ENCODE results near the gene ASB17.
A peak's percentile ranks its signal among the peaks of the same experiment; 100 is the strongest.
"Not testable (repeated sequence)": the region's sequence is repeated elsewhere in the genome, so short reads cannot be mapped to it uniquely, and the experiment has no call there.

ASB17 gene, protein sequence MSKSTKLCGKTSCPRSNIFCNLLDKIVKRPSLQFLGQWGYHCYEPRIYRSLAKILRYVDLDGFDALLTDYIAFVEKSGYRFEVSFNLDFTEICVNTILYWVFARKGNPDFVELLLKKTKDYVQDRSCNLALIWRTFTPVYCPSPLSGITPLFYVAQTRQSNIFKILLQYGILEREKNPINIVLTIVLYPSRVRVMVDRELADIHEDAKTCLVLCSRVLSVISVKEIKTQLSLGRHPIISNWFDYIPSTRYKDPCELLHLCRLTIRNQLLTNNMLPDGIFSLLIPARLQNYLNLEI

DNA sequence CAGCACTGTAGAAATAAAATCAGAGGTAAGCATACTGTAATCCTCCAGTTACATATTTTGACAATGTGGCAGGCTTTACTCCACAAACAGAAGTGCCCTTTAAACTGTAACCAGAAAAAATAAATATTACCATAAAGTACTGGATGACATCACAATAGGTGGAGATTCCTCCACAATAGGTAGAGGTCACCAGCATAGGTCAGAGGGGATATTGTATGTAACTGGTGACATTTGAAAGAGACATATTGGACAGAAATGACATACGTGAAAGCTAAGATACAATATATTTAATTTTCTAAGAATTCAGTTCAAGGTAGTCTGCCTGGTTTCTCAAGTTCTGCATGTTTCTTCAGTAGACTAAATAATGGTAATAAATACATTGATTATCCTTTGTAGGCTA, at the start of gene ASB17:
Gene ASB17 (minus strand): TSS at position 101 of the 400 bp plus-strand sequence. CDS start 113 bp downstream, outside the sequence.
- no peak for DNase-seq

DNA sequence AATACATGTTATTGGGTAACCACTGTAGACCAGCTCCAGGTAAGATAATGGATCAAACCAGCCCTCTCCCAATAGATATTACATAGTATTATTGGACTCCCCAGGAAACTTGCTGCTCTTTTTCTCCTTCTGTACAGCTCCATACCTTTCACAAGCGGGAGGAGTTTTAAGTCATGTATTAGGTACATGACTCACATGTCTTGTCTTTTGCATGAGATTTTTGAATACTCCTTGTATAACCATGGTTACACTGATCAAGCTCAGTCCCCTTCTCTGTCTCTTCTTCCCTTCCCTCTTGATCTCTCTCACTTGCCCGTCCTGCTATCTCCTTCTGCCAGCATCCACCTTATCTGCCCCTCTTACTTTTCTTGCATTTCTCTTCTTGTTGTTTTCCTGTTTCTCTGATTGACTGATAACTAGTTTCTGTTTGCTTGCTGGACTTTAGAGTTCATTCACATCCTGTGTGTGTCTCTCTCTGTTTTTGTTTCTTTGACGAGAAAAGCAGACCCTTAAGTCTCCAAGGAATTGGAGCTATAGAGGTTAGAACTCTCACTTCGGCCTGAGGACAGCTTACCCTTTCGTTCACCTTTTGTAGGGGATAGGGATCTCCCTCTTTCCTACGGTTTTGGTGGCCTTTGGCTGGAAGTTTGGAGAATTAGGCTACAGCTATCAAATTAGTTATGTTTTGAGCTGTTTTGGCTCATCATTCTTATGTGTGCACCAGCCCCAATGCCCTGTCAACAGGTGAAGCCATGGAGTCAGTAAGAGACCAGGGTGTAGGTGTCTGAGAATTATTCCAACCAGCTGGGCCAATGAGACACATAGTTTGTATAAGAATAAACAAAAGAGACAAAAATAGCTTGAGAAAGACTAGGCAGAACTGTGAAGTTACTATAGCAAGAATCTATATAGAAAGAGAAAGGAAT, 49.0 kb upstream of the ASB17 start:
- DNase-seq: no peak

DNA sequence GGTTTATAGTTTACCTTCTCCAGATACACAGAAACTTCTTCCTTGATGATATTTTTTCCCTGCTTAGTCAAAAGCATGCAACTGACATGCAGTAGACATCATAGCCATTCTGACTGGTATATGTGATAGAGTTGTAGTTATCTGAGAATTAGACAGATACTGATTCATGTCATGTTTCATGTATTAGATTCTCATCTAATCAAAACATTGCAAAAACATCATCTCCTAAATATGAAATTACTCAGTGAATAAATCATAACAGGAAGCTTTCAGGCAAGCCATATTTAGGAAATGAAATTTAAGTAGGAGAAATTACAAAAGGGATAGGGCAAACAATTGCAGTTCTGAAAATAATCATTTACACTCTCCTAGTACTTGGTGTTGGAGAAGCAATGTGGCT, 38.4 kb upstream of the ASB17 start:
- DNase-seq: no peak

DNA sequence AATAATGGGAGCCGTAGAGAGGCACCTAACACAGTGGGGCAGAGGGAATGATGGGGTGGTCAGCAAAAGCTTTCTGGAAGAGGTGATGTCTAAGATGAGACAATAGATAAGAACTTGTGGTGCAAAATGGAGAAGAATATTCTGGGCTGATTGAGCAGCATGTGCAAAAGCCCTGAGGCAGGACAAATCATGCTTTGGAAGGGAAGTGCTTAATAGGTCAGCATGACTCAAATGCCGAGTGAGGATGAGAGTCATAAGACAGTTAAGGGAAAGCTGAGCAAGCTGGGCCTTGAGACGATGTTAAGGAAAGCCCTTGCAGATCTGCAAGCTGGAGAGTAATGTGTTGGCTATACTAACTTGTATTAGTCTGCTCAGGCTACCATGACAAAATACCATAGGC, 37.3 kb upstream of the ASB17 start:
- DNase-seq: no peak

DNA sequence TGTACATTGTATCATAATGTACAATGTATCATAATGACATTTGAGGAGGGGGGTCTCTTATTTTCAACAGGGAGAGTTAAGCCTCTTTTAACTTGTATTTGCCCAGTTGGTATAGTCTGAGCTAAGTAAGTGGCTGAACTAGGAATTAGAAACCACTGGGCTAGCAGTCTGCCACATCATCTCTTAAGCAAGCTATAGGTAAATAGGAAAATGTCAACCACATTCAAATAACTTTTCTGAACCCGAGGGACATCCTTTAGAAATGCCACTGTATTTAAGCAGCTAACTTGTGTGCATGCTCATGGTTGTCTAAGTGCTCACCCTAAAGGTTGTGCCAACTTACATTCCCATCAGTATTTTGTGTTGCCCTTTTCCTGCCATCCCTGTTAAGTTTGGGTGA, 35.5 kb upstream of the ASB17 start:
- no peak for DNase-seq

DNA sequence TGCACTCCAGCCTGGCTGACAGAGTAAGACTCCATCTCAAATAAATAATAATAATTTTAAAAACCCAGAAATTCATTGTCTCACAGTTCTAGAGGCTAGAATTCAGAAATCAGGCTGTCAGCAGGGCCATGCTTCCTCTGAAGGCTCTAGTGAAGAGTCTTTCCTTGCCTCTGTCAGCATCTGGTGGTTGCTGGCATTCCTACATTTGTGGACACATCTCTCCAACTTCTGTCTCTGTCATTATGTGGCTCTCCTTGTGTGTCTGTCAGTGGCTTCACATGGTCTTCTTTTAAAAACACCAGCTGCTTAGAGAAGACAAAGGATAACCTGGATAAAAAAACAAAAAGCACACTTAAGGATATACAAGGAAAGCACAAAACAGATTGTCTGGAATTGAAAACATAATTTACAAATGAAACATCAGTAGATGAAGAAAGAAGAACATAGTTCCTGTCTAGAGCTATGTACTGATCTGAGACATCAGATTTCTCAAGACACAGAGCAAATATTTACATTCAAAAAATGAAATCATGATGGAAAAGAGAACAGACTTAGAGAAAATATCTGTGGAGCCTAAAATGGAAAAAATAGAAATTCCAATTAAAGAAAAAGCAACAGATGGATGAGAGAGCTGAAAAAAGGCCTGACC, 32.7 kb upstream of the ASB17 start:
- no peak for DNase-seq

DNA sequence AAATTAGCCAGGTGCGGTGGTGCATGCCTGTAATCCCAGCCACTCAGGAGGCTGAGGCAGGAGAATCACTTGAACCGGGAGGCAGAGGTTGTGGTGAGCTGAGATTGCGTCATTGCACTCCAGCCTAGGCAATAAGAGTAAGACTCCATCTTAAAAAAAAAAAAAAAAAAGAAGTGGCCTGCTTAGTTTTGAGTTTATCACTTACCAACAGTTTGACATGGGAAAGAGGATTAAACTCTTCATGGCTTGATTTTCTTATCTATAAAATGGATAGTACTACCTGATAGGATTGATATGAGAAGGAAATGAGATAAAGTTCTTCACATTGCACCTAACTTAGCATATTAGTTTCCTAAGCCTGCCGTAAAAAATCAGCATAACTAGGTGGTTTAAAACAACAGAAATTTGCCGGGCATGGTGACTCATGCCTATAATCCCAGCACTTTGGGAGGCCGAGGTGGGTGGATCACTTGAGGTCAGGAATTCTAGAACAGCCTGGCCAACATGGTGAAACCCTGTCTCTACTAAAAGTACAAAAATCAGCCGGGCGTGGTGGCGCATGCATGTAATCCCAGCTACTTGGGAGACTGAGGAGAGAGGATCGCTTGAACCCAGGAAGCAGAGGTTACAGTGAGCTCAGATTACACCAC, 32.0 kb upstream of the ASB17 start:
- DNase-seq: not testable (repeated sequence)

DNA sequence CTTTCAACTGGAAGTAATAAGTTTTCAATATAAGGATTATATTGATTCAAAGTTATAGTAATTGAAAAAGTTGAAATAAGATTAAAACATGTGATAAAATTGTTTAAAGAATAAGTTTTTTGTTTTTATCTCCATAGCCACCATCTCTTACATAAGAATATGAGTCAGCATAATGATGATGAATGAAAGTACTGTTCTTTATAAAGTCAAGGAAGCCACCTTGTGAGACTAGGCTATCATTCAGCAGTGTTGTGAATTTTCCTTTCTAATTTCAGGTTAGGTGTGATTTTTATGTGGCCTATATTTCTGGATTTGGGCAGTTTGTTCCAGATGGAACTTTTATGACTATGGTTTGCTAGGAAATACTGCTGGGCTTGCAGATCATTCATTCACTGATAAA, 22.4 kb upstream of the ASB17 start:
- no peak for DNase-seq

DNA sequence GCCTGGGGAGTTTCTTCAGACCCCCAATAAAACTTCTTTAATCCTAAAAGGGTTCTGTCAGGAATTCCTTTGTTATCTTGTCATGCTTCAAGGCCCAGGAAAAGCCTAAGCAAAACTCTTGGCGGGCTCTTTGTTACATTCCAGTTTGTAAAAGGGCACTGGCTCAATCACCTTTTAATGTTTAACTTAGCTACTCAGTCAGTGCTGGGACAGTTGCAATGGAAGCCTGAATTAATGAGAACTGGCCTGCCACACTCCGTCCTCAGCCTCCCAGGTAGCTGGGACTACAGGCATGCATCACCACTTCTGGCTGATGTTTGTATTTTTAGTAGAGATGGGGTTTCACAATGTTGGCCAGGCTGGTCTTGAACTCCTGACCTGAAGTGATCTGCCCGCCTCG, 21.3 kb upstream of the ASB17 start:
- no peak for DNase-seq

DNA sequence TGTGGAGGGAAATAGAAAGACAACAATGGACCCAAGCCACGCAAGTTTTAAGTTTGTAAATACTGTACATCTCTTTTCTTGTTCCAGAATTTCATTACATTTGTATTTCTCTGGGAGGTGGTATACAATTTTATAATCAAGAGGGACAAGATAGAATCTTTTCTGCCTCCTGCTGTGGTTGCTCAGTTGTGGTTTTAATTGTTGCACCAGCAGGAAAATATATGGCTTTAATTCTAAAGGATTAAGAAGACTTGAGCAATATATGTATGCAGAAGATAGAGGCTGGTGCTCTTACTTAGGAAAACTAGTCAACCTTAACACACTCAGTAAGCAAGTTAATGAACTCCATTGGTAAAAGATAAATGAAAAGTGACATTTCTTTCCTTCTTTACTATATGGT, 19.8 kb upstream of the ASB17 start:
- DNase-seq: no peak

DNA sequence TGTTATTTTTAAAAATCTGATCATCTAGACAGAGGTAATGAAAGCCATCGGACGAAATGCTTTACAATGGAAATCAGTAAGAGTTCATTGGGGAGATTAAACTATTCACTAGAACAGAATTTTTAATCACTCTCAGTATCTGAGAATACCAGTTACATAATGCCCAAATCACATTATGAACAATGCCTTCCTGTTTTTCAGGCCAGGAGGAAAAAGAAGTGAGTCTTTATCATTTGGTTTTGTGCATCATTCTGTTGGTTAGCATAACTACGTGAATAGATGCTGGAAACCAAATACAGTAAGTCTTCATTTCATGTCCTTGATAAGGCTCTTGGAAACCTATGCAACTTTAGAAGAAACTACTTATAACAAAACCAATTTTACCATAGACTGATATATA, 18.0 kb upstream of the ASB17 start:
- DNase-seq: no peak

DNA sequence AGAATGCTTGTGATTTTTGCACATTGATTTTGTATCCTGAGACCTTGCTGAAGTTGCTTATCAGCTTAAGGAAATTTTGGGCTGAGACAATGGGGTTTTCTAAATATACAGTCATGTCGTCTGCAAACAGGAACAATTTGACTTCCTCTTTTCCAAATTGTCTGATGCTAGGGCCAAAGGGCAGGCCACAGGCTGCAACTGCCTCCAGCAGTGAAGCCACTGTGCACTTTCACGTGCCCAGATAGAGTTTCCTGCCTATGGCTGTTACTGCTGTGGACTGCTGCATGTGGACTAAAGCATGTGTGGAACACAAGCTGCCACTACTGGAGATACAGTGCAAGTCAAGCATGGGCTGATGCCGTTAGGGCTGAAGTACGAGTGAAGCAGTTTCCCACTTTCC, 10.8 kb upstream of the ASB17 start:
- DNase-seq: not testable (repeated sequence)

DNA sequence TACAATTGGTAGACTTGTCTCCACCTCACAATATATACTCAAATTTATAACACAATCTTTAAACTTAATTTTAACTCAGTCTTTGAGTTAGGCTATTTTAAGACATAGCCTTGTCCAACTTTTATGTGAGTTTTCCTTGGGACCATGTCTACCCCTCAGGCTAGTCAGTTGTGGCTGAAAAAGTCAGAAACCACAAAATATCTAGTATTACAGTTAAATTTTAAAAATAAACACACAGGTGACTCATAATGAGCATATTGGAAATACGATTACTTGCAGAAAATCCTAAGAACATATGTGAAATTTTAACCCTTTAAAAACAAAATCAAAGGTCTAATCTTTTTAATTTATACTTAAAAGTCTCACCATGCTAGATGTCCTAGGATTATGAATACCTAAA, 4.8 kb upstream of the ASB17 start:
- no peak for DNase-seq

DNA sequence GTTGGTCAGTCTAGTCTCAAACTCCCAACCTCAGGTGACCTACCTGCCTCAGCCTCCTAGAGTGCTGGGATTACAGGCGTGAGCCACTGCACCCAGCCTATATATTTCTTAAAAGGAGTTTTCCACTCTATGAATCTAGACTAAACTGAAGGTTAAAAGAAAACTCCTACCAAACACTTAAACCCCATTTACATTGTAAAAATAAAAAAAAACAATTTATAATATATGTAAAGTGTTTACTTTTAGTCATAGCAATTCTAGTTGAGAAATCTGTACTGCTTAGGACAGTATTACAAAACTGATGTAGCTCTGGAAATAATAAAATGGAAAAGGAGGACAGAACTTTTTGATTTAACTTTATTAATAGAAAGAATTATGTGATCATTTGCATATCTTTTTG, 9.5 kb downstream of the ASB17 start:
- no peak for DNase-seq

DNA sequence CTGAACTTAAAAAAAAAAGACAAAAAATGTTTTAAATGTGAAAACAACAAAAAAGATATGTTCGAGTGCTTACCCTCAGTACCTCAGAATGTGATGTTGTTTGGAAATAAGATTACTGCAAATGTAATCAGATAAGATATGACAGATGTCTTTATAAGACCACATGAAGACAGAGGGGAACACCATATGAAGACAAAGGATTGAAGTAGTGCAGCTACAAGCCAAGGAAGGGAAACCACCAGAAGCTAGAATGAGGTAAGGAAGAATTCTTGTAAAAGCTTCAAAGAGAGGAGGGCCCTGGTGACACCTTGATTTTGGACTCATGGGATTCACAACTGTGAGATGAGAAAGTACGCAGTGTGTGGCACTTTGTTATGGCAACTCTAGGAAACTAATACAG, 15.4 kb downstream of the ASB17 start:
- no peak for DNase-seq

DNA sequence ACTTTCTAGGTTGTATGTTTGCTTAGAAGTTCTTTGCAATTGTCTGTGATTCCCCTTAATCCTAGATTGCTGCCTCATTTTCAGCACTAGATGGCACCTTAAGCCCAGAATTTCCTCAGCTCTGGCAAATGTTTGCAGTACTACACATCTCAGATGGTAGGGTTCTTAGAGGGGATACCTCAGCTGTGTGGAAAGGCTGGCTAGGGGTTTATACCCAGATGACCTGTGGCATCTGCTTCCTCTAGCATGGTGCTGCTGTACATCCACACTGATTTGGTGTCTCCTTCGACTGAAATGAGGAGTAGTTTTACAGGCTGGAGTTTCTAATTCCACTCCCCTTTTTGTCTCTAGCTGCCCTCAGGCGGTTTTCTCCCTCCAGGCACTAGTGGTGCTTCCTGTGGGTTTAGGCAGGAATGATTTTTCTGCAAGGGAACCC, 23.5 kb downstream of the ASB17 start:
- DNase-seq: peak in 3 of 14 donors; percentile 0 to 1 (median 0)

DNA sequence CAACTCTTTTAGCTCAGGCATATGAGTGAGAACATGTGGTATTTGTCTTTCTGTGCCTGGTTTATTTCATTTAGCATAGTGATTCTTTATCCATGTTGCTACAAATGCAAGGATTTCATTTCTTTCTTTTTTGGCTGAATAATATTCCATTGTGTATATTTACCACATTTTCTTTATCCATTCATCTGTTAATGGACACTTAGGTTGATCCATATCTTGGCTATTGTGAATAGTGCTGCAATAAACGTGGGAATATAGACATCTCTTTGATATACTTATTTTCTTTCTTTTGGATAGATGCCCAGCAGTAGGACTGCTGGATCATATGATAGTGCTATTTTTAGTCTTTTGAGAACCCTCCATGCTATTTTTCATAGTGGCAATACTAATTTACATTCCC, 30.8 kb downstream of the ASB17 start:
- no peak for DNase-seq

DNA sequence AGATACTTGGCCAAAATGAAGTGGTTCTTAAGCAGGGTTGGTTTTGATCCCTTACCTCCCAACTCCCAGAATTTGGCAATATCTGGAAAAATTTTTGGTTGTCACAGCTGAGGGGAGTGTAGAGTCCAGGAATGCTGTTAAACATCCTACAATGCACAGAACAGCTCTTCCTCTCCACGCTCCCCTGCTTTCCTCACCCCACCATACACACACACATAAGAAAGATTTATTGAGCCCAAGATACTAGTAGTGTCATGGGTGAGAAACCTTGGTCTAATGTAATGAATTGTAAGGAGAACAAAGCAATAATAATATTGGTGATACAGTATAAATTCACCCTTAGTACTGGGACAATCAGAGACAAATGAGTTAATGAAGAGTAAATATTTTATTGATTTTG, 47.8 kb downstream of the ASB17 start:
- DNase-seq: no peak

DNA sequence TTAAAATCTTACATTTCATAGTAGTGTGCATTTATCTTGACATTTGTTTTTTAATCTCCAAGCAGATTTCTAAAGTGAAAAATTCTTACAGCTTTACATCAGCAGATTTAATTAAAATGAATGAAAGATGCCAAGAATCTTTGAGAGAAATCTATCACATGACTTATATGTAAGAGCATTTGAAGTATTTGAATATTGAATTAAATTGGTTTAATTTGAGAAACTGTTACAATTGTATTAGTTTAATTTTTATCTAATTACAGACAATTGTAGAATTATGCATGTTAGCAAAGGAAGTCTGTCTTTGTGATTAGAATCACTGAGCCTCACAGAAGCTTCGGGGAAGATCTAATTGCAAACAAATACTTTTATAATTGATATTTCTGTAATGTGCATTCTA, 52.2 kb downstream of the ASB17 start:
- no peak for DNase-seq

DNA sequence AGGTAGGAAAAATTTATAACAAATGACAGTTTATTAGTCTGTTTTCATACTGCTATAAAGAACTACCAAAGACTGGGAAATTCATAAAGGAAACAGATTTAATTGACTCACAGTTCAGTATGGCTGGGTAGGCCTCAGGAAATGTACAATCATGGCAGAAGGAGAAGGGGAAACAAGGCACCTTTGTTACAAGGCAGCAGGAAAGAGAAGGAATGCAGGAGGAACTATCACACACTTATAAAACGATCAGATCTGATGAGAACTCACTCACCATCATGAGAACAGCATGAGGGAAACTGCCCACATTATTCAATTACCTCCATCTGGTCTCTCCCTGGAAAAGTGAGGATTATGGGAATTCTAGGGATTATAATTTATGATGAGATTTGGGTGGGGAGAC, 61.3 kb downstream of the ASB17 start:
- no peak for DNase-seq

Data from C1 segment of cervical spinal cord (tissue), 14 donors.